Measurements from ENCODE around the gene VAV3. TPM values are rescaled to one million over a fixed set of nuclear protein-coding genes. Genes with fewer than 3 reads are reported as not detected.
A peak's percentile ranks its signal among the peaks of the same experiment; 100 is the strongest.

Gene VAV3
- total RNA-seq, 4 donors from 2014 or later, result 44.1 to 123 (median 111) TPM

DNA sequence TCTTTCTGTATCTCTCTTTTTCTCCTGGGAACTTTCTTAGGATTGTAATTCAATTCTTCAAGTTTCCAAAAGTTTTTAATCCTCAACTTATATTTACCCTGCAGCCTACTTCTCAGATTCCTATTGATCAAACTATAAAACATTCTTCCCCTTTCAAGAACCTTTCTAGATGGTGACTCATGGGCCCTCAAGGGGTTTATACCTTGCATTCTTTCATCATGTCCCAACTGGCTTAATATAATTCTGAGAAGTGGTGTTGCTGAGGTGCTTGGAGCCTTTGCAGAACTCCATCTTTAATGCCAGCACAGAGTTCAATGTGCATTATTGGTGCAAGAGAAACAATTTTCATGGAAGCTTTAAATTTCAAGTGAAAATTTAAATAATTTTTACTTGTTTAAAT is 273.4 kb downstream of the VAV3 start:
- intact Hi-C loops (cut with DNase I; ENCODE audit: low total_unique reads), result no loop called here
- H3K9me3 ChIP-seq, result no peaks in the 10 kb centered on the region
- no peak overlapping the region for H3K4me3 ChIP-seq
- TF ChIP-seq CTCF (IDR thresholded peaks at IDR 0.05) (no peak), POLR2A (IDR thresholded peaks at IDR 0.05) (no peak), POLR2AphosphoS5 (IDR thresholded peaks at IDR 0.05) (no peak), EP300 (IDR thresholded peaks at IDR 0.05; ENCODE audit: low read depth) (no peak)
- no peaks in the 10 kb centered on the region for H3K27me3 ChIP-seq
- H3K36me3 ChIP-seq, result no peaks in the 10 kb centered on the region
- H3K27ac ChIP-seq, result no peak overlapping the region
- in situ Hi-C loops (cut with MboI; ENCODE audit: low pct_ligation_motif_present in 1 of 4, low pct_unique_long_range_greater_than_20kb in 1 of 4, low sequenced_read_pairs in 3 of 4), result no loop called here
- DNase-seq, result no peak
- peaks cover 0 to 25% (median 12%) of the 10 kb centered on the region in 4 donors for H3K4me1 ChIP-seq

DNA sequence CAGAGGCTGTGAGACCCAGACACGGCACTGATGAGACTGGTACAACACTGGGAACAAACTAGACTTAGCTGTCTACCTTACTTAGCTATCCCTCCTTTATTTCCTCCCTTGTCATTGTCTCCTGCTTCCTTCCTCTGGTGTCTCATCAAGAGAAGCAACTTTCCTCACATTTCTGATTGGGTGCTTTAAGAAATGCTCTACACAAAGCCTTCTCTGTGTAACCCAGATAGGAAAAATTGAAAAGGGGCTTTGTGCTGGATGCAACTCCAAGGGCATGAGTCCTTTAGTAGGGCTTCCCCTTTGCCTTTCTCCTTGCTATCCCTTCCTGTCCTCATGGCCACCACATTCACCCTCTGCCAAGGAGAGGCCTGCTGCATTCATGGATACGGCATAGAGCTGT is 274.5 kb downstream of the VAV3 start:
- 78 to 100% methylated on average over 1 to 2 of the region's 2 CpGs for WGBS, 2 donors (ENCODE audit: low coverage in 1 of 2)
- no peak overlapping the region for H3K4me3 ChIP-seq
- intact Hi-C loops (cut with DNase I; ENCODE audit: low total_unique reads) (no loop called here), in situ Hi-C loops (cut with MboI; ENCODE audit: low pct_ligation_motif_present in 1 of 4, low pct_unique_long_range_greater_than_20kb in 1 of 4, low sequenced_read_pairs in 3 of 4) (no loop called here)
- no peaks in the 10 kb centered on the region for H3K27me3 ChIP-seq
- no peaks in the 10 kb centered on the region for H3K36me3 ChIP-seq
- DNase-seq, result no peak
- no peak for TF ChIP-seq POLR2AphosphoS5 (IDR thresholded peaks at IDR 0.05)
- no peak for TF ChIP-seq EP300 (IDR thresholded peaks at IDR 0.05; ENCODE audit: low read depth)
- TF ChIP-seq POLR2A (IDR thresholded peaks at IDR 0.05), result no peak
- no peak for TF ChIP-seq CTCF (IDR thresholded peaks at IDR 0.05)
- peaks cover 0 to 25% (median 12%) of the 10 kb centered on the region in 4 donors for H3K4me1 ChIP-seq
- no peaks in the 10 kb centered on the region for H3K9me3 ChIP-seq
- peak overlapping the region in 1 of 4 donors; percentile 83 for H3K27ac ChIP-seq

GRCh38 chr1:107689733-107690132 is 275.2 kb downstream of the VAV3 start:
- in situ Hi-C loops (cut with MboI; ENCODE audit: low pct_ligation_motif_present in 1 of 4, low pct_unique_long_range_greater_than_20kb in 1 of 4, low sequenced_read_pairs in 3 of 4) (no loop called here), intact Hi-C loops (cut with DNase I; ENCODE audit: low total_unique reads) (no loop called here)
- 74 to 80% methylated on average over 4 of the region's 4 CpGs for WGBS, 2 donors (ENCODE audit: low coverage in 1 of 2)
- H3K9me3 ChIP-seq, result no peaks in the 10 kb centered on the region
- H3K27me3 ChIP-seq, result no peaks in the 10 kb centered on the region
- peaks cover 0 to 25% (median 14%) of the 10 kb centered on the region in 4 donors for H3K4me1 ChIP-seq
- TF ChIP-seq POLR2AphosphoS5 (IDR thresholded peaks at IDR 0.05), result no peak
- TF ChIP-seq CTCF (IDR thresholded peaks at IDR 0.05), result peak in 2 of 5 experiments; percentile 38 to 52
- no peaks in the 10 kb centered on the region for H3K36me3 ChIP-seq
- H3K4me3 ChIP-seq, result no peak overlapping the region
- peak overlapping the region; percentile 78 to 85 (median 83) for H3K27ac ChIP-seq
- no peak for DNase-seq

GRCh38 chr1:107689159-107689558 is 275.8 kb downstream of the VAV3 start:
- TF ChIP-seq EP300 (IDR thresholded peaks at IDR 0.05; ENCODE audit: low read depth), result no peak
- no peak for TF ChIP-seq POLR2AphosphoS5 (IDR thresholded peaks at IDR 0.05)
- no peak for TF ChIP-seq POLR2A (IDR thresholded peaks at IDR 0.05)
- H3K27me3 ChIP-seq, result no peaks in the 10 kb centered on the region
- WGBS, 2 donors (ENCODE audit: low coverage in 1 of 2), result 33 to 44% methylated on average over 1 of the region's 1 CpG
- no peak for DNase-seq
- H3K36me3 ChIP-seq, result no peaks in the 10 kb centered on the region
- H3K27ac ChIP-seq, result peak overlapping the region; percentile 78 to 85 (median 83)
- no peak overlapping the region for H3K4me3 ChIP-seq
- in situ Hi-C loops (cut with MboI; ENCODE audit: low pct_ligation_motif_present in 1 of 4, low pct_unique_long_range_greater_than_20kb in 1 of 4, low sequenced_read_pairs in 3 of 4) (no loop called here), intact Hi-C loops (cut with DNase I; ENCODE audit: low total_unique reads) (no loop called here)
- peaks cover 0 to 29% (median 17%) of the 10 kb centered on the region in 4 donors for H3K4me1 ChIP-seq
- H3K9me3 ChIP-seq, result no peaks in the 10 kb centered on the region

Data from transverse colon (tissue), 4 donors.